Thymus (tissue), 11 donors: ENCODE measurements around the gene CENPF. TPM values are rescaled to one million over a fixed set of nuclear protein-coding genes. Genes with fewer than 3 reads are reported as not detected.
"Not testable (repeated sequence)": the region's sequence is repeated elsewhere in the genome, so short reads cannot be mapped to it uniquely, and the experiment has no call there.

Source experiments
- DNase-seq, 9 donors: peaks; one replicate each; pipeline ENCODE4 v3.0.0-alpha.2; 2013; ENCODE audit warnings: low spot score in 9 of 9, low read depth in 6 of 9, missing footprints in 1 of 9
- H3K27ac ChIP-seq, 2 donors: one replicate each; pipeline ENCODE4 v1.5.1; 2013; ENCODE audit warnings: control low read depth in 1 of 2, low read depth in 1 of 2, low read length in 1 of 2, mild to moderate bottlenecking in 1 of 2, moderate library complexity in 1 of 2
- H3K27me3 ChIP-seq, 2 donors: one replicate each; pipeline ENCODE4 v1.5.1; 2013; ENCODE audit warnings: low read length in 1 of 2; ENCODE audit not compliant: control insufficient read depth in 2 of 2, insufficient read depth in 1 of 2
- H3K36me3 ChIP-seq, 2 donors: one replicate each; pipeline ENCODE4 v1.5.1; 2013; ENCODE audit warnings: low read length in 1 of 2, mild to moderate bottlenecking in 1 of 2, moderate library complexity in 1 of 2; ENCODE audit not compliant: control insufficient read depth in 2 of 2, insufficient read depth in 2 of 2
- H3K4me1 ChIP-seq, 2 donors: one replicate each; pipeline ENCODE4 v1.5.1; 2013; ENCODE audit warnings: low read length in 2 of 2; ENCODE audit not compliant: control insufficient read depth in 2 of 2, insufficient read depth in 2 of 2
- H3K4me3 ChIP-seq, 2 donors: one replicate each; pipeline ENCODE4 v1.5.1; 2013; ENCODE audit warnings: low read length in 2 of 2, control low read depth in 1 of 2, mild to moderate bottlenecking in 1 of 2
- H3K9me3 ChIP-seq, 2 donors: one replicate each; pipeline ENCODE4 v1.5.1; 2013; ENCODE audit warnings: low read length in 1 of 2, mild to moderate bottlenecking in 1 of 2; ENCODE audit not compliant: control insufficient read depth in 2 of 2, insufficient read depth in 1 of 2
- WGBS: extraction: QIAGEN DNeasy Blood & Tissue Kit; methylation state at CpG from one replicate; pipeline ENCODE4 v1.1.7; 2013; 5-methylcytosine and 5-hydroxymethylcytosine counted together
- polyA plus RNA-seq: library from polyadenylated mRNA; stranded (reverse); fragments of 200-250 nt; gene quantifications from one replicate; pipeline ENCODE4 v1.2.3, GENCODE V29; 2013
- total RNA-seq: library from RNA; stranded (reverse); fragments of 120-200 nt; gene quantifications from one replicate; pipeline ENCODE4 v1.2.4, GENCODE V29; 2013
- donor health status: healthy.

Gene CENPF
- total and polyA plus RNA-seq, 2 donors, result 8.0 to 85.8 TPM

DNA sequence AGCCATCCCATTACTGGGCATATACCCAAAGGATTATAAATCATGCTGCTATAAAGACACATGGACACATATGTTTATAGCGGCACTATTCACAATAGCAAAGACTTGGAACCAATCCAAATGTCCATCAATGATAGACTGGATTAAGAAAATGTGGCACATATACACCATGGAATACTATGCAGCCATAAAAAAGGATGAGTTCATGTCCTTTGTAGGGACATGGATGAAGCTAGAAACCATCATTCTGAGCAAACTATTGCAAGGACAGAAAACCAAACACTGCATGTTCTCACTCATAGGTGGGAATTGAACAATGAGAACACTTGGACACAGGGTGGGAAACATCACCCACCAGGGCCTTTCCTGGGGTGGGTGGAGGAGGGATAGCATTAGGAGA lies 72.5 kb downstream of the CENPF start:
- H3K36me3 ChIP-seq, H3K4me3 ChIP-seq, H3K9me3 ChIP-seq, H3K27me3 ChIP-seq, DNase-seq, H3K4me1 ChIP-seq, H3K27ac ChIP-seq: not testable (repeated sequence)
- WGBS, result 99% methylated on average over 1 of the region's 1 CpG

DNA sequence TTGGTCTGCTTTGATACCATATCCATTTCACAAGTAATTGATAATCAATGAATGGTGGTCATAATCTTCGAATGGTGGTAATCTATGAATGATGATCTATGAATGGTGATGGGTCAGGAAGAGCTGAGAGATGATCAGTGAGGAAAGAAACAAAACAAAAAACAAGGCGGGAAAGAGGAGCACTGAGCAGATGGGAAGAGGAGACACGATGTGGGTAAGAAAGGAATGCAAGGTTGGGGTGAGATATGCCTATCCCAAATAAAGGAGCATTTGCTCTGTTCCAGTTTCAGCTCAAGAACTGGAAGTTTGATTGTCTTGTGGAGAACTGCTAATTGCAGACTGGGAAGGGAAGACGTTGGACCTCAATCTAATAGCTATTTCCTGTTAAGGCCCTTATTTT lies 73.8 kb downstream of the CENPF start:
- no peaks in the 10 kb centered on the region for H3K9me3 ChIP-seq
- H3K27me3 ChIP-seq, result no peaks in the 10 kb centered on the region
- DNase-seq, result no peak
- H3K27ac ChIP-seq, result no peak overlapping the region
- WGBS, result 76% methylated on average over 4 of the region's 4 CpGs
- no peak overlapping the region for H3K4me3 ChIP-seq
- no peaks in the 10 kb centered on the region for H3K4me1 ChIP-seq
- peaks cover 2 to 4% of the 10 kb centered on the region in 2 donors for H3K36me3 ChIP-seq

DNA sequence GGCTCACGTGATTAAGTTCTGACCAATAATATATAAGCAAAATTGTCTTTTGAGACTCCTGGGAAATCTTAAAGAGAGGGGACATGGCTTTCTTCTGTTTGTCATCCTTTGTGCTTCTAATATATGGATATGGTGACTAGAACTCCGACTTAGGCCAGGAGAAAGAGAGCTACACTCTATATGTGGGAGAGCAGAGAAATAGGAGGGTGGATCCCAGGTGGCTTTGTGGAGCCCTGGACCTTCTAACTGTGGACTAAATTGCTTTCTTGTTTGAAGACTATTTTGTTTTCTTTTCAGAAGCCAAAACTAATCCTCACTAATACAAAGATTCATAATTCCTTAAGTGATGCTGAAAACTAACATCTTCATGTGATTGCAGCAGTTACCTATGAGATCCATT lies 75.0 kb downstream of the CENPF start:
- Histone ChIP-seq H3K27me3 (no peaks in the 10 kb centered on the region), H3K4me3 (no peak overlapping the region), H3K36me3 (no peaks in the 10 kb centered on the region), H3K27ac (no peak overlapping the region), H3K4me1 (no peaks in the 10 kb centered on the region), H3K9me3 (no peaks in the 10 kb centered on the region)
- no peak for DNase-seq
- 95% methylated on average over 2 of the region's 2 CpGs for WGBS

DNA sequence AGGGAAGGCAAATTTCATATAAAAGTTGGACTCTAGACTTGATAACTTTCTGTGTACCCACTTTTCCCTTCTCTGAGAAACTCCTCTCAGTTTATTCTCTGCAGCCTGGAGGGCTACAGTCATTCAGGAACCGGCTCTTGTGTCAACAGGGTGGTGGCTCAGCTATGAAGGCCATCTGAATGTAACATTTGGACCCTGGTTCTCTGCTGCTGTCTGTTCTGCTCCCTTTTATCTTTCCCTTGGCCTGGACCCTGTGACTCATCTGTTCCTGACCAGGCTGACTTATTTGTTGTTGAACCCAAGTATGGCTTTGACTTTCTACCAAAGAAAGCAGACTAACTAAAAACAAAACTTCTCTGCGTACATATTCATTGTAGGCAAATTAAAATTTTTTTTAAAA lies 75.4 kb downstream of the CENPF start:
- Histone ChIP-seq H3K9me3 (no peaks in the 10 kb centered on the region), H3K36me3 (no peaks in the 10 kb centered on the region), H3K27me3 (no peaks in the 10 kb centered on the region), H3K27ac (no peak overlapping the region), H3K4me1 (no peaks in the 10 kb centered on the region), H3K4me3 (no peak overlapping the region)
- no peak for DNase-seq
- WGBS, result 94% methylated on average over 2 of the region's 2 CpGs

DNA sequence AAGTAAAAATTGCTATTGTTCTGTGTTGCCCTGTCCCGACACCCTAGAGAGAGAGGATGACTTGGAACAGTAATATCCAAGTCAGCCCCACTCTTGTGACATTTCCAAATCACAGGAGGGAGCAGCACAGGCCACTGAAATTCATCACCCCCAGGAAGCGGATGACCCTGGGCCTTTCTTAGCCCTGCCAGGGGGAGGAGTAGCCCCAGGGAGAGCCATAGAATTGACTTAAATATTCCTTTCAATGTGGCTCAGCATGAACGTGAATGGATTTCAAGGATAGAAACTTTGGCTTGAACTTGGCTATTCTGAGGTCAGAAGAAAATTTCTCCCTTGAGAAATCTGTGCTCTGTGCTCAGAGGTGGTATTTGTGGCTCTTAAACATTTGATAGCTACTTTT lies 80.6 kb downstream of the CENPF start:
- H3K4me3 ChIP-seq, result no peak overlapping the region
- no peak for DNase-seq
- 74% methylated on average over 3 of the region's 3 CpGs for WGBS
- no peaks in the 10 kb centered on the region for H3K9me3 ChIP-seq
- H3K27ac ChIP-seq, result no peak overlapping the region
- no peaks in the 10 kb centered on the region for H3K36me3 ChIP-seq
- no peaks in the 10 kb centered on the region for H3K4me1 ChIP-seq
- H3K27me3 ChIP-seq, result no peaks in the 10 kb centered on the region

DNA sequence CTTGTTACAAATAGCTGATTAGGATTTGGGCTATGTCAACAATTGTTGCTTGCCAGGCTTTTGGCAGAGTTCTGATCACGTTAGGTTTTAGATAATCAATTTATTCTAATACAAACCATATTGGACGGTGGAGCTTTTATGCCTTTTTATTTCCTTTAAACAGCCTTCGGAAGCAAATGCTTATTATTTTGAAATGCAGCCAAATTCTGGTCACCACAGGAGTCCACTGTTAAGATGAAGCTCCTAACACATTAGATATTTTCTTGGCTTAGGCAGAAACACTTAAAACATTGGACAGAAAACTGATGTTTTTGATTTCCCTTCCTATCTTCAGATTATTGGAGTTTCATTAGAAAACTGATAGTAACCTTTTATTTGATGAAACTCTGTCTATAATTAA lies 82.9 kb downstream of the CENPF start:
- DNase-seq, result no peak
- Histone ChIP-seq H3K4me3 (no peak overlapping the region), H3K27me3 (no peaks in the 10 kb centered on the region), H3K9me3 (no peaks in the 10 kb centered on the region), H3K27ac (no peak overlapping the region), H3K4me1 (no peaks in the 10 kb centered on the region), H3K36me3 (no peaks in the 10 kb centered on the region)
- WGBS, result 90% methylated on average over 3 of the region's 3 CpGs

DNA sequence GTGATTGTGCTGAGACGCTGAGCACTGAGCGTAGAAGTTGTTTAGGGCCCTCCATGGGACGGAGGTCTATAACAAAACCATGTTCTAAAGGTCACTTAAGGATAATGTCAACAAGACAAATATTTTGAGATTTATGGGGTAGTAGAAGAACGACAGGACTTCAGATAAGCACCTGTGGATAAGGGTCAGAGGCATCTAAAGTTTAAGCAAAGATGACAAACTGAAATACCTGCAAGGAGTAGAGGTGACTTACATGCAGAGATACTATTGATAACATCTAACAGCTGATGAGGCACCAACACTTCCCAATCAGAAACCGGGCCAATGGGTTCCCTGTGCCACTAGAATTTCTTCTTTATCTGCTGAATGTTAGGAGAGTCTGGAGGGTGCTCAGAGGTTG lies 83.5 kb downstream of the CENPF start:
- no peaks in the 10 kb centered on the region for H3K9me3 ChIP-seq
- H3K4me3 ChIP-seq, result no peak overlapping the region
- WGBS, result 89% methylated on average over 5 of the region's 5 CpGs
- DNase-seq, result no peak
- no peak overlapping the region for H3K27ac ChIP-seq
- H3K4me1 ChIP-seq, result no peaks in the 10 kb centered on the region
- H3K27me3 ChIP-seq, result no peaks in the 10 kb centered on the region
- no peaks in the 10 kb centered on the region for H3K36me3 ChIP-seq

DNA sequence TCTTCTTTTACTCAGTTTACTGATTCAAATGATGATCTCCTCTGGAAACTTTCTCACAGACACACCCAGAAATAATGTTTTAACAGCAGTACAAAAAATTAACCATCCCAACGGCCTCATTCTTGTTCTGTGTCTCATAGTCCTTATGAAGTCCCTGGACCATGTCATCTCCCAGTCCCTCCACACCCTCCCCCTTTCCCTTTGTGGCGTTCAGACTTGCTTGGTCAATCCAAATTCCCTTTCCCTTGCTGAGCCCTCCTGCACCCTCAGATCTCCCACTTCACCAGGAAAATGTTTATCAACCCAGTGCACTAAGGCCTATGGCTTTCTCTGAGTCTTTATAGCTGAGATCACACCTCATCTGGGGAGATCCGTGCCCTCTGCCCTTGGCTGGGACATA lies 85.9 kb downstream of the CENPF start:
- no peaks in the 10 kb centered on the region for H3K4me1 ChIP-seq
- no peak overlapping the region for H3K4me3 ChIP-seq
- no peaks in the 10 kb centered on the region for H3K9me3 ChIP-seq
- no peaks in the 10 kb centered on the region for H3K27me3 ChIP-seq
- no peak overlapping the region for H3K27ac ChIP-seq
- no peaks in the 10 kb centered on the region for H3K36me3 ChIP-seq
- no peak for DNase-seq
- 80% methylated on average over 3 of the region's 3 CpGs for WGBS

DNA sequence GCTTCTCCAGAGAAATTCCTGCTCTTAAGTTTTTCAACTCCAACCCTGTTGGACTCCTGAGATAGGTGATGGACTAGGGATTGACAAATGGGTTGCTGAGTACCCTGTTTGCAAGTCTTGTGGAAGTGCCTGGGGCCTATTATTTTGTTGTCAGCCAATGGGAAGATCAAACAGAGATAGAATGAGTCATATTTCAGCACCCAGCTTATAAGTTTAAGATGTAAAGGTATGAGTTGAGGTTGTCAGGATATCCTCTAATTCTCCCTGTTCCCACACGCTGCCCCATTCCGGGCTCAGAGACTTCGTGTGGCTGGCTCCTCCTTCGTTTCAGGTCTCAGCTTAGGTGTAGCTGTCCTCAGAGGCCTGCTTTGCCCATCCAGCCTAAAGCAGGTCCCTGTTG lies 91.8 kb downstream of the CENPF start:
- no peaks in the 10 kb centered on the region for H3K9me3 ChIP-seq
- H3K27me3 ChIP-seq, result no peaks in the 10 kb centered on the region
- H3K4me1 ChIP-seq, result no peaks in the 10 kb centered on the region
- H3K36me3 ChIP-seq, result no peaks in the 10 kb centered on the region
- no peak for DNase-seq
- H3K27ac ChIP-seq, result no peak overlapping the region
- H3K4me3 ChIP-seq, result no peak overlapping the region
- WGBS, result 83% methylated on average over 4 of the region's 4 CpGs

DNA sequence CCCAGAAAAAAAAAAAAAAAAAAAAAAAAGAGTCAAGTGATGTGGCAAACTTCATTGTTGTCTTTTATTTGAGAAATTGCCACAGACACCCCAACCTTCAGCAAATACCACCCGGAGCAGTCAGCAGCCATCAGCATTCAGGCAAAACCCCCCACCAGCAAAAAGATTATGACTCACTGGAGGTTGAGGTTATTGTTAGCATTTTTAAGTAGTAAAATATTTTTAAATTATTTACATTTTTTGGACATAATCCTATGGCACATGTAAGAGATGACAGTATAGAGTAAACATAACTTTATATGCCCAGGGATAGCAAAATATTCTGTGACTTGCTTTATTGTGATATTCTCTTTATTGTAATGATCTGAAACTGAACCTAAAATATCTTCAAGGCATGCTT lies 95.6 kb downstream of the CENPF start:
- Histone ChIP-seq H3K36me3 (no peaks in the 10 kb centered on the region), H3K4me3 (no peak overlapping the region), H3K9me3 (no peaks in the 10 kb centered on the region), H3K4me1 (no peaks in the 10 kb centered on the region), H3K27ac (no peak overlapping the region), H3K27me3 (no peaks in the 10 kb centered on the region)
- 95% methylated on average over 1 of the region's 1 CpG for WGBS
- no peak for DNase-seq
